ENCODE measurements around the gene SPATA6L. TPM values are rescaled to one million over a fixed set of nuclear protein-coding genes. Genes with fewer than 3 reads are reported as not detected.
A peak's percentile ranks its signal among the peaks of the same experiment; 100 is the strongest.

The SPATA6L gene
- total and polyA plus RNA-seq, 2 experiments from 2014 or later = 1.7 to 1.9 TPM

- Histone ChIP-seq H3K27ac (ENCODE audit: low read depth) (no peak overlapping the region), H3K79me2 (replicated peaks; ENCODE audit: insufficient read depth) (peaks cover 47% of the 10 kb centered on the region)
- no peak for TF ChIP-seq EZH2 (IDR thresholded peaks at IDR 0.05; ENCODE audit: low read depth, unreplicated experiment)
- TF ChIP-seq ZNF462 (CRISPR knock-in tag; IDR thresholded peaks at IDR 0.05) = no peak
- no peak for TF ChIP-seq CTCF (conservative IDR thresholded peaks at IDR 0.05; ENCODE audit: low read depth in 2 of 2)
- TF ChIP-seq JUNB (IDR thresholded peaks at IDR 0.05; ENCODE audit: unreplicated experiment) = no peak
- no peak for TF ChIP-seq ZNF114 (CRISPR knock-in tag; IDR thresholded peaks at IDR 0.05)
- TF ChIP-seq POLR2AphosphoS5 (IDR thresholded peaks at IDR 0.05; ENCODE audit: low read depth) = no peak
- no peak for TF ChIP-seq REST (IDR thresholded peaks at IDR 0.05; ENCODE audit: unreplicated experiment)
- TF ChIP-seq NANOG (IDR thresholded peaks at IDR 0.05; ENCODE audit: borderline replicate concordance) = no peak
- no peak for TF ChIP-seq STAT1 (IDR thresholded peaks at IDR 0.05; ENCODE audit: unreplicated experiment)
- no peak for TF ChIP-seq CREB1 (CRISPR knock-in tag; IDR thresholded peaks at IDR 0.05; ENCODE audit: low read depth)
- no peak for TF ChIP-seq EZH2phosphoT487 (IDR thresholded peaks at IDR 0.05; ENCODE audit: unreplicated experiment)
Observed at GRCh38 chr9:4680750-4681149, 14.5 kb upstream of the SPATA6L start.

More at GRCh38 chr9:4680750-4681149, 14.5 kb upstream of the SPATA6L start:
- Mint-ChIP-seq H3K36me3 (ENCODE audit: low read depth) (peaks cover 9% of the 10 kb centered on the region; the same call in 2 of the 3 replicates), H3K27ac (no peak overlapping the region), H3K4me3 (no peak overlapping the region), H3K9me3 (no peaks in the 10 kb centered on the region), H3K27me3 (ENCODE audit: insufficient read depth, low read depth, poor library complexity) (peaks cover under 1% of the 10 kb centered on the region), H3K4me1 (no peaks in the 10 kb centered on the region; the same call in 2 of the 3 replicates)
- H3F3A ChIP-seq (replicated peaks; ENCODE audit: low read depth) = peaks cover 7% of the 10 kb centered on the region
- H2AFZ ChIP-seq = no peak overlapping the region
- no peaks in the 10 kb centered on the region for H3K27me3 ChIP-seq (ENCODE audit: insufficient read depth)
- DNase-seq (ENCODE audit: low spot score) (no peak), ATAC-seq (no peak)
- peak overlapping the region; percentile 93 for H3K4me2 ChIP-seq
- H4K20me1 ChIP-seq (replicated peaks; ENCODE audit: insufficient read depth) = no peaks in the 10 kb centered on the region
- H3K4me3 ChIP-seq = peak overlapping the region; percentile 94
- no peaks in the 10 kb centered on the region; the same call in 1 of the 2 replicates for H3K36me3 ChIP-seq (ENCODE audit: insufficient read depth)
- peaks cover 24% of the 10 kb centered on the region for H3K4me1 ChIP-seq (ENCODE audit: insufficient read depth)
- no peaks in the 10 kb centered on the region for H3K9me2 ChIP-seq (ENCODE audit: insufficient read depth)
